ENCODE measurements around the gene QRICH1. TPM values are rescaled to one million over a fixed set of nuclear protein-coding genes. Genes with fewer than 3 reads are reported as not detected.

QRICH1 gene
- polyA plus RNA-seq, 3 donors, result 9.3 to 150 (median 16.1) TPM

- peaks cover 0 to 2% (median 0%) of the 10 kb centered on the region in 7 donors for H3K9me3 Mint-ChIP-seq
- Histone ChIP-seq H3K4me1 (ENCODE audit: control insufficient read depth in 1 of 2, insufficient read depth in 2 of 2, low read length in 2 of 2) (peaks cover 16 to 23% of the 10 kb centered on the region in 2 donors), H3K9ac (ENCODE audit: insufficient read depth, low read length, poor library complexity, severe bottlenecking) (peak overlapping the region; percentile 97), H3K27ac (ENCODE audit: low read depth in 1 of 2, low read length in 2 of 2) (peak overlapping the region in 1 of 2 donors; percentile 95), H3K4me2 (replicated peaks; ENCODE audit: extremely low read depth, low read length, poor library complexity, severe bottlenecking) (peak overlapping the region; percentile 87), H3K9me3 (replicated peaks in 1 of 2; ENCODE audit: control insufficient read depth in 1 of 2, insufficient read depth in 1 of 2, low read length in 2 of 2) (no peaks in the 10 kb centered on the region), H4K20me1 (ENCODE audit: insufficient read depth, low read length) (peaks cover 8% of the 10 kb centered on the region), H3K79me2 (ENCODE audit: insufficient read depth, low read length) (peaks cover 27% of the 10 kb centered on the region), H2AFZ (ENCODE audit: insufficient read depth, low read depth, low read length, poor library complexity, severe bottlenecking) (no peak overlapping the region), H3K27me3 (ENCODE audit: control insufficient read depth in 2 of 2, insufficient read depth in 2 of 2, low read length in 2 of 2) (no peaks in the 10 kb centered on the region), H3K36me3 (replicated peaks in 1 of 2; ENCODE audit: control insufficient read depth in 1 of 2, insufficient read depth in 2 of 2, low read length in 2 of 2) (peaks cover 47 to 50% of the 10 kb centered on the region in 2 donors), H3K4me3 (replicated peaks in 1 of 3; ENCODE audit: low read depth in 2 of 3, low read length in 3 of 3) (peak overlapping the region in 1 of 3 experiments; percentile 91)
- intact Hi-C loops (cut with micrococcal nuclease), result no loop called here
- H3K36me3 Mint-ChIP-seq, result peaks cover 39 to 44% of the 10 kb centered on the region in 2 donors
- H3K4me3 Mint-ChIP-seq, result peak overlapping the region; percentile 81 to 88
- DNase-seq, result no peak
- WGBS (ENCODE audit: insufficient coverage), result 80% methylated on average over 1 of the region's 3 CpGs
- peaks cover 11% of the 10 kb centered on the region for H3K4me1 Mint-ChIP-seq
- peak overlapping the region; percentile 85 to 94 (median 92) for H3K27ac Mint-ChIP-seq
- no peaks in the 10 kb centered on the region for H3K27me3 Mint-ChIP-seq (ENCODE audit: low read depth in 3 of 3)
- no peak for TF ChIP-seq CTCF (IDR thresholded peaks at IDR 0.05)
Observed at GRCh38 chr3:49119439-49119838, 25.6 kb upstream of the QRICH1 start.

- H3K4me2 ChIP-seq (replicated peaks; ENCODE audit: extremely low read depth, low read length, poor library complexity, severe bottlenecking), result no peak overlapping the region
- TF ChIP-seq CTCF (IDR thresholded peaks at IDR 0.05), result no peak
- H3K9me3 ChIP-seq (replicated peaks in 1 of 2; ENCODE audit: control insufficient read depth in 1 of 2, insufficient read depth in 1 of 2, low read length in 2 of 2), result no peaks in the 10 kb centered on the region
- H3K79me2 ChIP-seq (ENCODE audit: insufficient read depth, low read length), result peaks cover 27% of the 10 kb centered on the region
- peaks cover 16 to 23% of the 10 kb centered on the region in 2 donors for H3K4me1 ChIP-seq (ENCODE audit: control insufficient read depth in 1 of 2, insufficient read depth in 2 of 2, low read length in 2 of 2)
- H3K4me3 ChIP-seq (replicated peaks in 1 of 3; ENCODE audit: low read depth in 2 of 3, low read length in 3 of 3), result peak overlapping the region in 1 of 3 experiments; percentile 91
- DNase-seq, result no peak
- H3K9me3 Mint-ChIP-seq, result peaks cover 0 to 2% (median 0%) of the 10 kb centered on the region in 7 donors
- H3K36me3 ChIP-seq (replicated peaks in 1 of 2; ENCODE audit: control insufficient read depth in 1 of 2, insufficient read depth in 2 of 2, low read length in 2 of 2), result peaks cover 51 to 54% of the 10 kb centered on the region in 2 donors
- no peak overlapping the region for H3K9ac ChIP-seq (ENCODE audit: insufficient read depth, low read length, poor library complexity, severe bottlenecking)
- intact Hi-C loops (cut with micrococcal nuclease), result no loop called here
- peak overlapping the region in 1 of 2 donors; percentile 95 for H3K27ac ChIP-seq (ENCODE audit: low read depth in 1 of 2, low read length in 2 of 2)
- no peak overlapping the region for H2AFZ ChIP-seq (ENCODE audit: insufficient read depth, low read depth, low read length, poor library complexity, severe bottlenecking)
- 95% methylated on average over 10 of the region's 10 CpGs for WGBS (ENCODE audit: insufficient coverage)
- no peaks in the 10 kb centered on the region for H3K27me3 Mint-ChIP-seq (ENCODE audit: low read depth in 3 of 3)
- no peak overlapping the region for H3K4me3 Mint-ChIP-seq
- peaks cover 43 to 48% of the 10 kb centered on the region in 2 donors for H3K36me3 Mint-ChIP-seq
- H3K4me1 Mint-ChIP-seq, result peaks cover 11% of the 10 kb centered on the region
- H4K20me1 ChIP-seq (ENCODE audit: insufficient read depth, low read length), result peaks cover 8% of the 10 kb centered on the region
- H3K27ac Mint-ChIP-seq, result peak overlapping the region in 3 of 7 donors; percentile 14 to 58 (median 38)
- no peaks in the 10 kb centered on the region for H3K27me3 ChIP-seq (ENCODE audit: control insufficient read depth in 2 of 2, insufficient read depth in 2 of 2, low read length in 2 of 2)
Observed at GRCh38 chr3:49119036-49119435, 25.2 kb upstream of the QRICH1 start.

All from CD14-positive monocyte (primary cell).